HEK293 (cell line): ENCODE measurements around the gene UBE4B.

ENCODE experiments used
- CTCF ChIA-PET: fragments of 350-600 bp; formaldehyde crosslinking; extraction: SDS; loops from one replicate; lab custom pipeline; 2021; ENCODE audit warnings: antibody characterized with exemption; lab: Yijun Ruan, JAX
- POLR2A ChIA-PET: fragments of 300-600 bp; formaldehyde crosslinking; extraction: SDS; loops from one replicate; lab custom pipeline; 2020; ENCODE audit warnings: antibody characterized with exemption, inconsistent platforms; lab: Yijun Ruan, JAX
- H3K27ac ChIP-seq: fragments of 200-500 bp; sonication (Bioruptor generic); 2 replicates; pipeline ENCODE4 v1.5.1; 2014; ENCODE audit warnings: low read depth, low read length, control low read depth, inconsistent platforms; ENCODE audit errors: extremely low read depth
- H3K36me3 ChIP-seq, 2 experiments: fragments of 200-500 bp in 1 of 2; sonication (Bioruptor generic) in 1 of 2; 1 replicate in 1 of 2; 2 replicates in 1 of 2; pipeline ENCODE4 v1.5.1; 2014 to 2017; ENCODE audit warnings: inconsistent platforms in 2 of 2, low read length in 2 of 2; ENCODE audit not compliant: control insufficient read depth in 2 of 2, insufficient read depth in 1 of 2
- H3K4me1 ChIP-seq: fragments of 200-500 bp; sonication (Bioruptor generic); 2 replicates; pipeline ENCODE4 v1.5.1; 2014; ENCODE audit warnings: mild to moderate bottlenecking, low read length, inconsistent platforms; ENCODE audit not compliant: control insufficient read depth, insufficient read depth
- H3K4me3 ChIP-seq: 2 replicates; pipeline ENCODE4 v1.5.1; 2011; ENCODE audit warnings: low read depth, mild to moderate bottlenecking, control low read depth, low read length, moderate library complexity
- H3K9me3 ChIP-seq: fragments of 200-500 bp; sonication (Bioruptor generic); 2 replicates; pipeline ENCODE4 v1.5.1; 2014; ENCODE audit warnings: low read depth, low read length, inconsistent platforms; ENCODE audit not compliant: control insufficient read depth, insufficient read depth
- AEBP2 ChIP-seq: fragments of 450-650 bp; formaldehyde crosslinking; IDR thresholded peaks from 2 replicates; pipeline ENCODE4 v1.5.1; 2016; ENCODE audit warnings: missing biosample characterization, missing genetic modification characterization, borderline replicate concordance
- CTCF ChIP-seq: fragments of 450-650 bp; formaldehyde crosslinking; IDR thresholded peaks from 2 replicates; pipeline ENCODE4 v1.5.1; 2016; ENCODE audit warnings: missing biosample characterization, missing genetic modification characterization
- HIC1 ChIP-seq: fragments of 450-650 bp; formaldehyde crosslinking; IDR thresholded peaks from 2 replicates; pipeline ENCODE4 v1.5.1; 2016; ENCODE audit warnings: missing biosample characterization, missing genetic modification characterization
- PRDM10 ChIP-seq: fragments of 450-650 bp; formaldehyde crosslinking; IDR thresholded peaks from 2 replicates; pipeline ENCODE4 v1.5.1; 2016; ENCODE audit warnings: missing biosample characterization, missing genetic modification characterization
- RBAK ChIP-seq: fragments of 450-650 bp; formaldehyde crosslinking; IDR thresholded peaks from 2 replicates; pipeline ENCODE4 v1.5.1; 2016; ENCODE audit warnings: missing biosample characterization, missing genetic modification characterization
- SP7 ChIP-seq: fragments of 450-650 bp; formaldehyde crosslinking; IDR thresholded peaks from 2 replicates; pipeline ENCODE4 v1.5.1; 2016; ENCODE audit warnings: missing biosample characterization, missing genetic modification characterization
- TRIM28 ChIP-seq: IDR thresholded peaks from 2 replicates; pipeline ENCODE4 v1.6.1; 2011; ENCODE audit warnings: low read length, control low read depth, borderline replicate concordance
- ZBTB10 ChIP-seq: fragments of 450-650 bp; formaldehyde crosslinking; IDR thresholded peaks from 2 replicates; pipeline ENCODE4 v1.5.1; 2016; ENCODE audit warnings: missing biosample characterization, missing genetic modification characterization
- ZBTB48 ChIP-seq: fragments of 450-650 bp; formaldehyde crosslinking; IDR thresholded peaks from 2 replicates; pipeline ENCODE4 v1.5.1; 2016; ENCODE audit warnings: missing biosample characterization, missing genetic modification characterization
- ZNF155 ChIP-seq: fragments of 450-650 bp; formaldehyde crosslinking; IDR thresholded peaks from 2 replicates; pipeline ENCODE4 v1.5.1; 2016; ENCODE audit warnings: missing biosample characterization, missing genetic modification characterization
- ZNF221 ChIP-seq: fragments of 450-650 bp; formaldehyde crosslinking; IDR thresholded peaks from 2 replicates; pipeline ENCODE4 v1.5.1; 2017; ENCODE audit warnings: missing biosample characterization, missing genetic modification characterization, borderline replicate concordance
- ZNF600 ChIP-seq: fragments of 450-650 bp; formaldehyde crosslinking; IDR thresholded peaks from 2 replicates; pipeline ENCODE4 v1.5.1; 2016; ENCODE audit warnings: missing biosample characterization, missing genetic modification characterization
- ZNF658 ChIP-seq: fragments of 450-650 bp; formaldehyde crosslinking; IDR thresholded peaks from 2 replicates; pipeline ENCODE4; 2016; ENCODE audit warnings: missing biosample characterization, missing genetic modification characterization

Gene UBE4B

GRCh38 chr1:10225573-10225972 lies 192.8 kb downstream of the UBE4B start (continued):
- TF ChIP-seq AEBP2 (tag by site-specific recombination) (no peak), ZNF221 (no peak), ZNF600 (tag by site-specific recombination) (peak; percentile 33; the same call in 1 of the 2 replicates)
- TF ChIP-seq, all 188 proteins: peak for 4

GRCh38 chr1:10228528-10228927 lies 195.8 kb downstream of the UBE4B start:
- no peaks in the 10 kb centered on the region for H3K9me3 ChIP-seq
- ChIA-PET POLR2A (interaction anchor here (0.6 to 1.0 kb wide), 2 partner anchors 19 to 489 kb away, joined by 3 read pairs; partner anchors contain the start of gene KIF1B), CTCF (interaction anchor here (0.7 to 2.6 kb wide), 3 partner anchors 12 to 21 kb away, joined by 5 to 13 read pairs (median 9); partner anchors contain the start of gene KIF1B)
- H3K36me3 ChIP-seq: no peaks in the 10 kb centered on the region
- no peak overlapping the region for H3K27ac ChIP-seq
- H3K4me3 ChIP-seq: no peak overlapping the region
- H3K4me1 ChIP-seq: 0 out of 2 replicates have a peak, but pooled peaks cover 4% of the 10 kb centered on the region
- no peak for TF ChIP-seq HIC1 (tag by site-specific recombination)
- no peak for TF ChIP-seq ZNF658 (tag by site-specific recombination)
- no peak for TF ChIP-seq ZNF155 (tag by site-specific recombination)
- TF ChIP-seq RBAK (tag by site-specific recombination): no peak
- no peak for TF ChIP-seq ZBTB48 (tag by site-specific recombination)
- TF ChIP-seq SP7 (tag by site-specific recombination): no peak
- no peak for TF ChIP-seq PRDM10 (tag by site-specific recombination)
- no peak for TF ChIP-seq CTCF (tag by site-specific recombination)
- no peak for TF ChIP-seq ZBTB10 (tag by site-specific recombination)
- no peak for TF ChIP-seq TRIM28
